Measurements from ENCODE around the gene STEAP1B.

Gene STEAP1B

GRCh38 chr7:22474645-22475044 is 25.3 kb downstream of the STEAP1B start:
- H3K4me3 ChIP-seq (ENCODE audit: low read depth, low read length), result no peak overlapping the region
- no peak for TF ChIP-seq CTCF (IDR thresholded peaks at IDR 0.05; ENCODE audit: insufficient read depth, low read depth, low read length, missing control alignments)
- DNase-seq (ENCODE audit: low read depth), result no peak

DNA sequence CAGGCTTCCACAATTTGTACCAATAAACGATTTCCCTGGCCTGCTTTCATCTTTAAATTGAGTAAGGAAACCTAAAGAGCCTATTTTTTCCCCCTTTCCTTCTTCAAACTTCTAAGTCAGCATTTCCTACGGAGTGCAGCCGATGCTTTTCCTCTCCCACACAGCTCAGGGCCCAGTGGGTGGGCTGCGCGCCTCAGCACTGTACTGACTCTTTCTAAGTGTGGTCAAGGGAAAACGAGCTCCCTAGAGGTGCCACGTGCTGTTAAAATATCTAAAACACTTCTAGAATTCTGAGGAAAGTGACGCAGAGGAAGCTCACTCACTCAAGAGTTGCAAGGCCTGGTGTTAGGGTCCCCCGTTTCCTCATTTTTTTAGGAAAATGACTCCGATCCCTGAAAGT is 29.0 kb downstream of the STEAP1B start:
- no peak for DNase-seq (ENCODE audit: low read depth)
- no peak overlapping the region for H3K4me3 ChIP-seq (ENCODE audit: low read depth, low read length)
- TF ChIP-seq CTCF (IDR thresholded peaks at IDR 0.05; ENCODE audit: insufficient read depth, low read depth, low read length, missing control alignments), result no peak

GRCh38 chr7:22469371-22470143 is 30.4 kb downstream of the STEAP1B start:
- no peak overlapping the region for H3K4me3 ChIP-seq (ENCODE audit: low read depth, low read length)
- TF ChIP-seq CTCF (IDR thresholded peaks at IDR 0.05; ENCODE audit: insufficient read depth, low read depth, low read length, missing control alignments), result no peak
- no peak for DNase-seq (ENCODE audit: low read depth)

DNA sequence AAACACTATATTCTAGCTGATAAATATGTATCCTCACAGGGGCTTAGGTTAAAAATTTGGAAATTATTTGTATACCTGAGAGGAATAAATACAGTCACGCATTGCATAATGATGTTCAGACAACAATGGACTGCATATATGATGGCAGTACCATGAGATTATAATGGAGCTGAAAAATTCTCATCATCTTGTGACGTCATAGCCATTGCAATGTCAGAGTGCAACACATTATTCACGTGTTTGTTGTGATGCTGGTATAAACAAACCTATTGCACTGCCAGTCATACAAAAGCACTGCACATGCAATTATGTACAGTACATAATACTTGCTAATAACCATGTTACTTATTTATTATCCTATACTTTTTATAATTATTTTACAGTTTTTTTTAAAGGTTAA is 31.4 kb downstream of the STEAP1B start:
- no peak overlapping the region for H3K4me3 ChIP-seq (ENCODE audit: low read depth, low read length)
- DNase-seq (ENCODE audit: low read depth), result no peak
- TF ChIP-seq CTCF (IDR thresholded peaks at IDR 0.05; ENCODE audit: insufficient read depth, low read depth, low read length, missing control alignments), result no peak

GRCh38 chr7:22464299-22464698 is 35.7 kb downstream of the STEAP1B start:
- H3K4me3 ChIP-seq (ENCODE audit: low read depth, low read length), result no peak overlapping the region
- TF ChIP-seq CTCF (IDR thresholded peaks at IDR 0.05; ENCODE audit: insufficient read depth, low read depth, low read length, missing control alignments), result no peak
- DNase-seq (ENCODE audit: low read depth), result no peak

DNA sequence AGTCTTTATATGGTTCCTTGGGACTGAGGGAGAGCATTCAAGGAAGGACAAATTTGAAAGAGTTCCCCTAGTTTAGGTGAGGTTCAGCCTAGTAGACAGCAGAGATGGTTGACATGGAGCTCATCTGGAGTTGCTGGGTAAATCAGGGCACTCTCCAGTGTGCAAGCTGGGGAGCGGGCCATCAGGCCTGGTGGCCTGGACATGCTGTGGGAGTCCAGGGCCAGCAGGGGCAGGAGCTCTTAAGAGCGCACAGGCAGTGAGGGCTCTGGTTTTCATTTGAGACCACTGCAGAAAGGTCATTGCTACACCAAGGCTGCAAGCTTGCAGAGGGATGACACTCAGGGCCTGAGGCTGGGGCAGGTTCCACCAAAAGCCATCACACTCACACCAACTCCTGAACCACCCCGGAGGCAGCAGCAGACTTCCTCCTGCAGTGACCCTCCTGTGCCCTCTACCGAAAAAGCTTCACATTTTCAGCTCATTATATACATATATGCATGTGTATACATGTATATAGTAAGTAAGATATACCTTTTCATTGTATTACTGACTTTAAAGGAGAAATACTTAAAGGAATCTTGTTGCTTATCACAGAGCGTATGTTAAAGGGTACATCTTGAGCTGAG is 39.5 kb downstream of the STEAP1B start:
- TF ChIP-seq CTCF (IDR thresholded peaks at IDR 0.05; ENCODE audit: insufficient read depth, low read depth, low read length, missing control alignments), result no peak
- no peak overlapping the region for H3K4me3 ChIP-seq (ENCODE audit: low read depth, low read length)
- DNase-seq (ENCODE audit: low read depth), result no peak
